CD1c-positive myeloid dendritic cell (primary cell): ENCODE measurements around the gene LCT.

Experiments used
- DNase-seq: peaks from one replicate; pipeline ENCODE4 v3.0.0-alpha.2; 2016; ENCODE audit errors: extremely low spot score

The LCT gene

GRCh38 chr2:135742325-135742757 lies 94.6 kb downstream of the LCT start:
- DNase-seq = peak; percentile 60

- DNase-seq = peak; percentile 98
Observed at GRCh38 chr2:135741395-135742324, 95.3 kb downstream of the LCT start, which contains the start of gene UBXN4. UBXN4 (plus strand) TSS chr2:135741855; CDS start chr2:135741930, 75 bp downstream.

- no peak for DNase-seq
Observed at GRCh38 chr2:135741043-135741394, 96.0 kb downstream of the LCT start.

GRCh38 chr2:135740206-135740605 lies 96.8 kb downstream of the LCT start:
- DNase-seq = no peak
